LoVo (cell line): Measurements from ENCODE around the gene HSBP1L1.

ENCODE experiments used
- DNase-seq: peaks from one replicate; pipeline ENCODE4 v3.0.0-alpha.2; 2016; ENCODE audit warnings: low spot score

The HSBP1L1 gene

DNA sequence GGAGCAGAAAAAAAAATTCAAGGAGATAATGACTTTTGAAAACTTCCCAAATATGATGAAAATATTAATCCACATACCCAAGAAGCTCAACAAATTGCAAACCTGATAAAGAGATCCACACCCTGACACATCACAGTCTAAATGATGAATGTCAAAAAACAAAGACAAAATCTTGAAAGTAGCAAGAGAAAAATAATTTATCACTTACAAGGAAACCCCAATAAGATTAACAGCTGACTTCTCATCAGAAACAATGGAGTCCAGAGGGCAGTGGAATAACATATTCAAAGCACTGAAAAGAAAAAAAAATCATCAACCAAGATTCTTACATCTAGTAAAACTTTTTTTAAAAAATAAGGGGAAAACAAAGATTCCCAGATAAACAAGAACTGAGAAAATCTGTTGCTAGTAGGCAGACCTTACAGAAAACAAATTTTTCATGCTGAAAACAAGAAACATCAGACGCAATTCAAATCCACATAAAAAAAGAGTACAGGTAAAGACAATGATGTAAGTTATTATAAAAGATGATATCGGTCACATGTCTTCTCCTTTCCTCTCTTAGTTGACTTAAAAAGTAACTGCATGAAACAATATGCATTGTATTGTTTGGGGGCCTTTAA lies 34.3 kb upstream of the HSBP1L1 start:
- DNase-seq = no peak

DNA sequence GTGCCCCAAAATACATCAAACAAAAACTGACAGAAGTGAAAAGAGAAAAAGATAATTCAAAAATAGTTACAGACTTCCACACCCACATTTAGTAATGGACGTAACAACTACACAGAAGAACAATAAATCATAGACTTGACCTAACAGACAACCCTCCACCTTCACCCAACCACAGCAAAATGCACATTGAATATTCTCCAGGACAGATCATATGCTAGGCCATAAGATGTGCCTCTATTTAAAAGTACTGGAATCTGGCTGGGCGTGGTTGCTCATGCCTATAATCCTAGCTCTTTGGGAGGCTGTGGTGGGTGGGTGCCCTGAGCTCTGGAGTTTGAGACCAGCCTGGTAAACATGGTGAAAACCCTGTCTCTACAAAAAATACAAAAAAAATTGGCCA lies 33.0 kb upstream of the HSBP1L1 start:
- DNase-seq = no peak

DNA sequence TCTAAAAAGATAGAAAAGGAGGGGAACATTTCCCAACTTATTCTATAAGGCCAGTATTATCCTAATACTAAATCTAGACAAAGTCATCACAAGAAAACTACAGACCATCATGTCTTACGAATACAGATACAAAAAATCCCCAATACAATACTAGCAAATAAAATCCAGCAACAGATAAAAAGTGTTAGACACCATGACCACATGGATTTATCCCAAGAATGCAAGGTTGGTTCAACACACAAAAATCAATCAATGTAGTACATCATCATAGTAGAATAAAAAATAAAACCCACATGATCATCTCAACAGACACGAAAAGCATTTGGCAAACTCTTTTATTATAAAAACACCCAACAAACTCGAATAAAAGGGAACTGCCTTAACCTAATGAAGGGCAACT lies 31.5 kb upstream of the HSBP1L1 start:
- DNase-seq = no peak

DNA sequence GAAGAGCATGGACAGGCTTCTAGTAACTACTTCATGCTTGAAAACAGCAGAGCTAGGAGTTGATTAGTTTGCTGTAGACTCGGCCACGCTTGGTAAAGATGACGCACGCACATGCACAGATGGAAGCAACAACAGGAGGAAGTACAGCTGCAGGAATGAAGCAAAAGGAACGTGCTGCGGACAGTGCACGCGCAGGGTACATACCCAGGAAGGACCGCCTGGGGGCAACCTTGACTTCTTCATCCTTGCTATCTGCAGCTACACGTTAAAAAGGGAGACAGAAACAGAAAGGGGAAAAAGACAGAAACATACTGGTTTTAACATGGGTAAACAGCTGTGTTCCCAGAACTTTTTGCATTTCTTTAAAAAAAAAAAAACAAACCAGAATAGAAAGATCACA lies 30.7 kb upstream of the HSBP1L1 start:
- no peak for DNase-seq

DNA sequence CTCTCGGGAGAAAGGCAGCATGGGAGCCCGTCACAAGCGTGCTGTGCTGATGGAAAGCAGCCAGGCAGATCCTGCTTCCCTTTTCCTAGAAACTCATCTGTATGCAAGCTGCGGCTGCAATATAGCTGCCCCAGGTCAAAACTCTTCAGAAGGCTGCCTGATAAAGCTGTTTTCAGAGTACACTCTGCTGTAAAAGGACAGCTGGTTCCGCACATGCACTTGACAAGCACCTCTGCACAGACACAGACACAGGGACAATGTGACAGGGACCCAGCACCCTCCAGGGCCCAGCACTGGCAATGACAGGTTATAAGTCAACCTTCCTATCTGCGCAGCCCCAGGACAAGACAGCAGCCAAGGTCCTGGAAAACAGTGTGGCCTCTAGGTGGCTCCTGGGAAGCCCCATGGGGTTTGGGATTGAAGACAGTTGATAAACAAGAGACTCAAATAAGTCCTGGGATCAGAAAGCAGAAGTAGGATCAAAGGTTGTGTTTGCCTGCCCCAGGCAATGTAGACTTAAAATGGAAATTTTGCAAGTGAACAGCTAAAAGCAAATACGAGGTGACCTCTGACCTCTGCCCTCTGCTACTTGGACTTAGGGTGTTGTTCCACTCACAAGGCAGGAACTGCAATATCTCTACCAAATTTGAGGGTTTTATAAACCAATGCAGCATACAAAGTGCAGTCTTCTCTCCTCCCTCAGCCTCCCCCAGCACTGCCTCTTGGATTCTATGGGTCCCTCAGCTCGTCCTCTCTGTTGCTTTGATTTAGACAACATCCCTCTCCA lies 29.9 kb upstream of the HSBP1L1 start:
- no peak for DNase-seq

DNA sequence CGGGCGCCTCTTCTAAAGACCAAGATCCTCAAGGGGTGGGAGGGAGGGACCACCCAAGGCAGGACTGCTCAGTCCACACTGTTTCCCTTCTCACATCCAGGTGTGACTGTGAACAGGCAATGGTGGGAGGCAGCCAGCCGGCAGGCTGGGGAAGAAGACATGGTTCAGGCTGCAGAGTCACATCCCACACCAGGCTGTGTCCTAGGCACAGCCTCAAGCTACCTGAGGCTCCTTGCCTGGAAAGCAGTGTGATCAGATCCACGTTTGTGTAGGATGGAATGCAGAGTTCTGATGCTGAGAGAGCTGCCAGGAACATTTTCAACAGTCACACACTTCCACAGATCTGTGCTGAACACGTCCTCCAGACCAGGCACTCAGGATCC lies 29.4 kb upstream of the HSBP1L1 start:
- DNase-seq = no peak

DNA sequence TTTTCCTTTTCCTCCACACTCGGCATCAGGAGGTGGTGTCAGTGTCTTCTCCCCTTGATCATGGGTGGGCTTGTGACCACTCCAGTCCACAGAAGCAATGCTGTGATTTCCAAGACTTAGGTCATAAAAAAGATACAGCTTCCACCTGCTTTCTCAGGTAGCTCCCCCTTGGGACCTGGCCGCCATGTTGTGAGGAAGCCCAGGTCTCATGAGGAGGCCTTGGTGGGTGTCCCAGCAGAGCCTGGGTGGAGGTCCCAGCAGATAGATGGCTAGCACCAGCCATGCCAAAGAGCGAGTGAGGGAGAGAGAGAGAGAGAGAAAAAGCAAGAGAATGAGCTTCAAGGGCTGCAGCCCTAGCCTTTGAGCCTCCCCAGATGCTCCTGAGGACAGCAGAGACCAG lies 28.9 kb upstream of the HSBP1L1 start:
- DNase-seq = no peak

DNA sequence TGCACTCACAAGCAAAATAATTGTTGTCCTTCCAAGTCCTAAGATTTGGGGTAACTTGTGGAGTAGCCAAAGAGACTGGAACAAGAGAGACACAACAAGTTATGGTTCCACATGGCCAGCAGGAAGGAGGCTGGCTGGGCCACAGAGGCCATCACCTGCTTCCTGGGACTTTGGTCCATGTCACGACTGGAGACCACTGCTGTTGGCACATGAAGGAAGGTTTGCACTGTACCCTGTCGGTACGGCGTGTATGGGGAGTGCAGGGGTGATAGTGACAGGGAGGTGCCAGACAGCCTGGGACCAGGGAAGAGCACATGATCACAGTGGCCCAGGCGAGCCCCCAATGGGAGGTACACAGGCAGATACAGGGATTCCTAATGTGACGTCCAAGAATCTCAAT lies 28.5 kb upstream of the HSBP1L1 start:
- no peak for DNase-seq

DNA sequence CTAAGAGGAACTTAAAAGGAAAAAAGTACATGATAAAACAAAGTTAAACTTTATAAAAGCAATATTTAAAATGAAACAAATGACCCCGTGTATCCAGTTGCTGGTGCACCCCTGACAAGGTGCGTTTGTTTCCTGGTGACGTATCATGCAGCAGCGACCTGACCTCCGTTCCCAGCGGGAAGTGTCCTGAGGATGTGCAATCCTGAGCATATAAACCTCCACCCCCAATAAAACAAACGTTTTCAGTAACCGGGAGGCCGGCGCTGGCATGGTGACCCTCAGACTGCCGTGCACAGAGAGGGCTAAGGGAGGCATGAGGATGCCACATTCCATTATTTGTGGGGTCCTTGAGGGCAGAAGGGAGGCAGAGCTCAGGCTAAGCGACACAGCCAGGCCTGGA lies 27.8 kb upstream of the HSBP1L1 start:
- DNase-seq = no peak

DNA sequence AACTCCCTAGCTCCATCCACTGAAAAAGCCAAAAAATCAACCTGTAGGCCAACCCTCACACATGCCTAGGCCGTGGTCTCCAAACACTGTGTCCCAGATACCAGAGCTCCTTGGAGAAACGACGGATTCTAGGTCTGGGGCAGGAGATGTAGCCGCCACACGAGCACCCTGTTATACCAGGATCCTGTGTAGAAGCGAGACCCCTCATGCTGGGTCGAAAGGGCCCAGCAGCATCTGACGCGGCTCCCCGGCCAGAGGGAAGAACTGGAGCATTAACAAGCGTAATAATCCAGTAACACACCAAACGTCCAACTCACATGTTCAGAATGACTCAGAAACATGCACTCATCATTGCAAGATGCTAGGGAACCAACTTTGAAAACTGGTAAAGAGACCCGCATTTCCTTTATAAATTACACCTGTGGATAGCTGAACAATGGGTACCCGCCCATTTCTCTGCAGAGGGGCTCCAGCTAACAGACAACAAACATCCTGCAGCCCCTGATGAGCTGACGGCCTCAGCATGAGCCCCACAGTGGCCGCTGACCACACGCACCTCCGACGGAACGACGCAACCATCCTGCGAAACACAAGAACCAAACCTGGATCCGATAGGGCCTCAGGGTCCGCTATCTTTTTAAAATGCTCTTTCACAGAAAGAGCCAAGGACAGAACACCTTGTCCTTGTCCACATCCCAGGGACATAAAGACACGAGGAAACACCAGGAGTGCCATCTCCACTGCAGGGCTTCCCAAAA lies 27.2 kb upstream of the HSBP1L1 start:
- no peak for DNase-seq

DNA sequence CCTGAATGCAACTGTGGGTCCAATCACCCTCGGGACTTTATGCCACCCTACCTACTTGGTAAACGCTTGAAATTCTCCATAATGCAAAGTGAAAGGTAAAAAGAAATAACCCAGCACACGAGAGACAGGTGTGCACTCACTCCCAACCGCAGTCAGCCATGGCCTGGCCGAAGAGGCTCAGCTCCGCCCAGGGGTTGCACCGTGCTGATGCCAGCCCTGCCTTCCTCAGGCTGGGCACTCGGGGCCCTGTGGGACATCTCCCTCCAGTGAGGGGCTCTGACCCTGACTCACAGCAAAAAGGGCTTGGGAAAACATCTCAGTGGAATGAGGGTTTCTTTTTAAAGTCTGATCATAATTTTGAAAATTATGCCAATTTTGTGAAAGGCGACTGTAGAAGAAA lies 26.2 kb upstream of the HSBP1L1 start:
- DNase-seq = no peak

DNA sequence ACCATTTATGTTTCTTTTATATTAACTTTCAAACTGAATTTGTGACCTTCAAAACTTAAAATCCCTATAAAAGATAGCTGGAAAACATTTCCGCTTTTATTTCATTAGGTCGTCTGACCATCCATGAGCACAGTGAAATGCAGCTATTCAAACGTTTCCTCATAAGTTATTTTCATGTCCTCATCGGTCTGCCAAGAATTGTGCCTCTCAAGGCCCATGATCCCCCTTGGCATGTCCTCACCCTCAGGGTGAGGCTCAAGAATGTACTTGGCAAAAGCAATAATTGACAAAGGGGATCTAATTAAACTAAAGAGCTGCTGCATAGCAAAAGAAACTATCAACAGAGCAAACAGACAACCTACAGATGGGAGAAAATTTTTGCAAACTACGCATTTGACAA lies 25.3 kb upstream of the HSBP1L1 start:
- DNase-seq = no peak

DNA sequence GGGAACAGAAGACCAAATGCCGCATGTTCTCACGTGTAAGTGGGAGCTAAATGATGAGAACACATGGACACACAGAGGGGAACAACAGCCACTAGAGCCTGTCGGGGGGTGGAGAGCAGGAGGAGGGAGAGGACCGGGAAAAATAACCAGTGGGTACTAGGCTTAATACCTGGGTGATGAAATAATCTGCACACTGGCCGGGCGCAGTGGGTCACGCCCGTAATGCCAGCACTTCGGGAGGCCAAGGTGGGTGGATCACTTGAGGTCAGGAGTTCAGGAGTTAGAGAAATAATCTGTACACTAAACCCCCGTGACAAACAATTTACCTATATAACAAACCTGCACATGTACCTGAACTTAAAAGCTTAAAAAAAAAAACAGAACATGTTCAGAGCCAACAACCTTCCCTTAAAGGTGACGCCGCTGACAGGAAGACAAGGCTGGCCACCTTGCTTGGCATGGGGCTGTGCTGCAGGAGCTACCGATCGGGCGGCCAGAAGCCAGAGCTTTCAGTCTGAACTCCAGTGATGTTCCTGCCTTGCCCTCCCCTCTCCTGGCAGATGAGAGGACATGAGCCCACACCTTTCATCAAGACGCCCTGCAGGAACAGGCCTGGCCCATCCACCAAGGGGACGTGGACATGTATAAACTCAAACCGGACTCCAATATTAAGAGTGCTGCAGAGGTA lies 24.2 kb upstream of the HSBP1L1 start:
- no peak for DNase-seq

DNA sequence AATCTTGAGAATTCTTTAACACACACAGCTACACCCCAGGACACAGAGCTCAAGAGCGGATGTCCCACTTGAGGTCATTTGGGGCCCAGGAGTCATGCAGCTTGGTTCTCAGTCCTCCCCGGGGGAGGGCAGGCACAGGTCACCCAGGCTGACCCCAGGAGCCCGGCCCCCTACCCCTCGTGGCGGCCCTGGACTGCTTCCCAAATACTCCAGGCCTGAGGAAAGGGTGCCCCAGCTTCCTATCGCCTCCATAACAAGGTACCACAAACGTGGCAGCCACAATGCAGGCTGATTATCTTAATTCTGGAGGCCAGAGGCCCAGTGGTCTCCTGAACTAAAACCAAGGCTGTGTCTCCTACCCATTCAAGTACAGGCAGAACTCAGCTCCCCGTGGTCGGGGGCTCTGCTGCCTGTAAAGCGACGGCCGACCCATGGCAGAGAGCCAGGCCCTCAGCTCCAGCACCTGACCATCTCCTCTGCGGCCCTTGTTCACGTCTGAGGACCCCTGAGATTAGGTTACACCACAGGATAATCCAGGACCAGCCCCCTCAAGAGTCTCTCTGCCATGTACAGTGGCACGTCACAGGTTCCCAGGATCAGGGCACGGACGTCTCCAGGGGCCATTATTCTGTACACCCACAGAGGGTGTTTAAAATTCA lies 23.5 kb upstream of the HSBP1L1 start:
- DNase-seq = no peak

DNA sequence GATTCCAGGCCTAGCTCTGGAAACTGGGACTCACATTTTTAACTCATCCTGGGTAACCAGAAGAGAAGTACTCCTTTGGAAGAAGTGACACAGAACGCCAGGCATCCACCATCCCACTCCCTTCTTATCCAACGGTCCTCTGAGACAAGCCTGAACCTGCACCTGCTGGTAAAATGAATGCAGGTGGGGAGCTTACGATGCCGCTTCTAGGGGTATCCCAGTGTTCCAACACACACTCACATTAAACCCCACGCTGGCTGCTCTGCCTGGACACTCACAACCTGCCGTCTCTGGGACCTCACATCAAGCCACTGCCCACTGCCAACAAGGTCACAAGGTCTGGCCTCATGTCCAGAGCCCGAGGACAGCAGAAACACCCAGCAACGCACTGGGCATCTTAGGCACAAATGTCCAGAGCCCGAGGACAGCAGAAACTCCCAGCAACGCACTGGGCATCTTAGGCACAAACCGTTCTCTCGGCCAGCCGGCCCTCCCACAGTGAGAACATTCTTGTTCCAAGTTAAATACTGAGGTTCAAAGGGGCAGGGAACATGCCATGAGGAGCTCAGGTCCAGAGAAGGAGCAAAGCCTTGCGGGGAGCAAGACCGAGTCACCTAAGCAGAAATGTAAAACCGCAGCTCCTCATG lies 22.8 kb upstream of the HSBP1L1 start:
- DNase-seq = no peak

DNA sequence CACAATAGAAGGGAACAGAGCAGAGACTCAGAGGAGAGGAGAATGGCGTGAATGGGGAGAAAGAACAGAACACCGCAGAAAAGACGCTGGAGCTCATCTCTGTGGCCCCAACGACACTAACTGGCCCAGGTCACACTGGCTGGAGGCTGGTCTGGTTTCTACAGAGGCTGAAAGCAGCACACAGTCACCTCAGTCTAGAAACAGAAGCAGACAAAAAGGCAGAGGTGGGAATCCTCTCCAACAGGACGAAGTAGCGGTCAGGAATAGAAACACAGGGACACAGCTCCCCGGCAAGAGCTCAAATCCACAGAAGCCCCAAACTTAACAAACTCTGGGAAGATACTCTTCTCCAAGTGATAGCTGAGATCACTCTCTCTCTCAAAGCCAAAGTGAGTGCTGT lies 22.2 kb upstream of the HSBP1L1 start:
- DNase-seq = no peak

DNA sequence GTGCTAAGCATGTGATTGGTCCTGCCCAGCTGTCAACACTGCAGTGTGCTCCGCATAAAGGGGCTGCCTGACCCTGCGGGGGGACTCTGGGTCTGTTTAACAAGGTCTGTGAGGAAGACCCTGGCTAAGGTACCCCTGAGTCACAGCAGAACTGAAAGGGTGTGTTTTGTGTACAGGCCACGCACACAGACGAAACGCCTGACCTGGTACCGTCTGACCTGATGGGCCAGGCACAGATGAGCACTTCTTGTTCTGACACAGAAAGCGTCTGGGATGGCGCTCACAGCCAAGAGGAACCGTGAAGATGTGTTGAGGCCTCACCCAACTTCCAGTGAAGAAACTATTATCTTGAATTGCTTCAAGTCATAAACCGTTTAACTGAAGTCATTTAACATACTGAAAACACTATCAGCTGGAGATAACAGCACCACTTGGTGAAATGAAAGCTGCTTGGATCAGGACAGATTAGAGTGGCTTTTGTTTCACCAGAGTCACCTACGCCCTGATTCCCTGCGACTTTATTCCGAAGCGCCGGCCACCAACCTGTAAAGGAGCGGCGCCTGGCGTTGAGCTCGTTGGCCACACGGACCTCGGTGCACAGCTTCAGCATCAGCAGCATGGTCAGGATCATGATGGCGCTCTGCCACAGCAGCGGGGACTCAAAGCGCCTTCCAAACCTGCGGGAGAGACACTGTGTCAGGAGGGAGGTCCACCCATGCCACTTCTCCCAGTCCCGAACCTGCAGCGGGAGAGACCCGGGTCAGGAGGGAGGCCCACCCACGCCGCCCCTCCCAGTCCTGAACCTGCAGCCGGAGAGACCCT lies 21.4 kb upstream of the HSBP1L1 start:
- no peak for DNase-seq

DNA sequence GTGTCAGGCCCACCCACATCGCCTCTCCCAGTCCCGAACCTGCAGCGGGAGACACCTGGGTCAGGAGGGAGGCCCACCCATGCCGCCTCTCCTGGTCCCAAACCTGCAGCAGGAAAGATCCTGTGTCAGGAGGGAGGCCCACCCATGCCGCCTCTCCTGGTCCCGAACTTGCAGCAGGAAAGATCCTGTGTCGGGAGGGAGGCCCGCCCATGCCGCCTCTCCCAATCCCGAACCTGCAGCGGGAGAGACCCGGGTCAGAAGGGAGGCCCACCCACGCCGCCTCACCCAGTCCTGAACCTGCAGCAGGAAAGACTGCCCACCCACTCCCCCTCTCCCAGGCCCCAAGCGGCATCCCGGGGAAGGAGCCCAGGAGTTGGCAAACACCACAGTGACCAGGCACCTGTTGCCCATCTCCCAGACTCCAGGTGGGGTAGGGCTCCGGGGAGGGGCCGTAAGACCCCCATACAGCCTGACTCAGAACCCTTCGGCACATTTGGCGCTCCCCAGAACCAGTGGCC lies 20.8 kb upstream of the HSBP1L1 start:
- no peak for DNase-seq

DNA sequence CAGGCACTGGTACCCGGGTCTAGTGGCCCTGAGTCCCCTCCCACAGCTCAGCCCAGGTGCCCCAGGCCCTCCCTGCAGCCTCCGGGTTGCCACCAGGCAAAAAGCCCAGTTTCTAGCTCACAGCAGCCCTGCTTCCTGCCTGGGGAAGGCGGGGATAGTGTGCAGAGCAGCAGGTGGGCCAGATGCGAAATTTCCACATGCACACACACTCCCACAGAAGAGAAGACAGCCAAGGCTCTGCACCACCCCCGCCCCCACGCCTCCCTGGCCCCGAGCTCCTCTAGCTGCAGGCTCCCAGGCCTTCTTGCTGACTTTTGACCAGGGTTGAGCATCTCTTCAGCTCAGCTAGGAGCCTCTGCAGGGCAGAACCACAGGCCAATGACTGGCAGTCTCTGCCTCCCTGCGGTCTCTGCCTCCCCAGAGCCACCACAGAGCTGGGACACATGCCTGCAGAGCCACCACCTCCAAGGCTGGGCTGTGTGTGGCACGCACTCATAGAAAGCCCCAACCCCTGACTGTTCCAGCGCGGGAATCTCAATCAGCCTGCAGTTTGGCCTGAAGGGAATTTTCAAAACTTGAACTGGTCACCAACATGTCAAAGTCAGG lies 20.2 kb upstream of the HSBP1L1 start:
- no peak for DNase-seq

DNA sequence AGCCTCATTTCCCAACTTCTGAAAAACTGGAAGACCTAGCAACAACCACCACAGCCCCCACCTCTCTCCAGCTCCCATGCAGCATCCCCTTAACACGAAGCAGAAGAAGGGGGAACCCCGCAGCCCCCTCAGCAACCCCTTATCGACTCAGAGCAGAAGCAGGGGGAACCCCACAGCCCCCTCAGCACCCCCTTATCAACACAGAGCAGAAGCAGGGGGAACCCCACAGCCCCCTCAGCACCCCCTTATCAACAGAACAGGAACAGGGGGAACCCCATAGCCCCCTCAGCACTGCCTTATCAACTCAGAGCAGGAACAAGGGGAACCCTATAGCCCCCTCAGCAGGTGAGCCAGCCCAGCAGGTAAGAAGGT lies 19.7 kb upstream of the HSBP1L1 start:
- DNase-seq = no peak
